KMS-11 (cell line): ENCODE measurements around the gene EARS2.

Experiments used
- H2AFZ ChIP-seq: fragments of 200-600 bp; sonication (generic); 2 replicates; pipeline ENCODE4 v1.6.1; 2016; ENCODE audit warnings: antibody characterized with exemption, mixed run types, low read depth
- H3K27ac ChIP-seq: fragments of 200-600 bp; sonication (generic); 2 replicates; pipeline ENCODE4 v1.6.1; 2016; ENCODE audit warnings: mild to moderate bottlenecking, mixed run types
- H3K27me3 ChIP-seq: fragments of 200-600 bp; sonication (generic); 2 replicates; pipeline ENCODE4 v1.6.1; 2017; ENCODE audit warnings: mild to moderate bottlenecking, low read depth, mixed run types, moderate library complexity; ENCODE audit not compliant: insufficient read depth
- H3K36me3 ChIP-seq: fragments of 200-600 bp; sonication (generic); 2 replicates; pipeline ENCODE4 v1.6.1; 2017; ENCODE audit warnings: mild to moderate bottlenecking, mixed run types; ENCODE audit not compliant: insufficient read depth
- H3K4me1 ChIP-seq: fragments of 200-600 bp; sonication (generic); 2 replicates; pipeline ENCODE4 v1.6.1; 2016; ENCODE audit warnings: mild to moderate bottlenecking, low read depth, mixed run types; ENCODE audit not compliant: poor library complexity, severe bottlenecking
- H3K4me2 ChIP-seq: fragments of 200-600 bp; sonication (generic); 2 replicates; pipeline ENCODE4 v1.7.0; 2016; ENCODE audit warnings: mild to moderate bottlenecking, mixed run types
- H3K4me3 ChIP-seq: fragments of 200-600 bp; sonication (generic); IDR thresholded peaks from 2 replicates; pipeline ENCODE4 v1.6.1; 2017; ENCODE audit warnings: low read depth, low read length, mixed read lengths; ENCODE audit not compliant: insufficient read depth
- H3K79me2 ChIP-seq: fragments of 200-600 bp; sonication (generic); 2 replicates; pipeline ENCODE4 v1.6.1; 2016; ENCODE audit warnings: low read depth, mixed run types; ENCODE audit not compliant: insufficient read depth
- H3K9ac ChIP-seq: fragments of 200-600 bp; sonication (generic); 2 replicates; pipeline ENCODE4 v1.6.1; 2016; ENCODE audit warnings: mild to moderate bottlenecking, mixed run types
- H4K20me1 ChIP-seq: fragments of 200-600 bp; sonication (generic); 2 replicates; pipeline ENCODE4 v1.6.1; 2016; ENCODE audit warnings: mild to moderate bottlenecking, mixed run types; ENCODE audit not compliant: insufficient read depth
- TF ChIP-seq, protein P1 (sequence below): fragments of 200-600 bp; sonication (generic); conservative IDR thresholded peaks from 2 replicates; pipeline ENCODE4 v1.6.1; 2017; ENCODE audit warnings: low read depth, mild to moderate bottlenecking, antibody characterized with exemption, low read length, moderate library complexity, mixed read lengths

Gene EARS2

DNA sequence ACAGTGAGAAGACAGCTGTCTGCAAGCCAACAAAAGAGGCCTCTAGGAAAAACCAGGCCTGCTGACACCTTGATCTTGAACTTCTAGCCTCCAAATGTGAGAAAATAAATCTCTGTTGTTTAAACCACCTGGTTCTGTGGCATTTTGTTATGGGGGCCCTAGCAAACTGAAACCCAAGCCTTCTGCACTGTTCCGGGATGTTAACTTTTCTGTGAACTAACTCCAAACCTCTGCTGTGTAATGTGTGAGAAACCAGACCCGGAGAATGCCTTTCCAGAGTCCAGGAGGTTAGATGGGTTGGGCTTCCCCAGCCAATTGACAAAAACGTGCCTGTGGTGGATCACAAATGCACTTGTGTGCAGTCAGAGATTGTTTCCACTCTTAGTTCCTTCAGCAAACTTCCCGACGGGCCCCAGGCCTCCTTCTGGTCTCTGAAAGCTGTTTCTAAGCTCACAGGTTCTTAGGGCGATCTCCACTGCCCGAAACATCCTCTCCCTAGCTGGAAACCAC, 33.2 kb downstream of the EARS2 start:
- no peak overlapping the region for H3K4me3 ChIP-seq
- no peaks in the 10 kb centered on the region; the same call in 1 of the 2 replicates for H3K79me2 ChIP-seq
- no peaks in the 10 kb centered on the region for H3K27me3 ChIP-seq
- TF ChIP-seq, protein P1, sequence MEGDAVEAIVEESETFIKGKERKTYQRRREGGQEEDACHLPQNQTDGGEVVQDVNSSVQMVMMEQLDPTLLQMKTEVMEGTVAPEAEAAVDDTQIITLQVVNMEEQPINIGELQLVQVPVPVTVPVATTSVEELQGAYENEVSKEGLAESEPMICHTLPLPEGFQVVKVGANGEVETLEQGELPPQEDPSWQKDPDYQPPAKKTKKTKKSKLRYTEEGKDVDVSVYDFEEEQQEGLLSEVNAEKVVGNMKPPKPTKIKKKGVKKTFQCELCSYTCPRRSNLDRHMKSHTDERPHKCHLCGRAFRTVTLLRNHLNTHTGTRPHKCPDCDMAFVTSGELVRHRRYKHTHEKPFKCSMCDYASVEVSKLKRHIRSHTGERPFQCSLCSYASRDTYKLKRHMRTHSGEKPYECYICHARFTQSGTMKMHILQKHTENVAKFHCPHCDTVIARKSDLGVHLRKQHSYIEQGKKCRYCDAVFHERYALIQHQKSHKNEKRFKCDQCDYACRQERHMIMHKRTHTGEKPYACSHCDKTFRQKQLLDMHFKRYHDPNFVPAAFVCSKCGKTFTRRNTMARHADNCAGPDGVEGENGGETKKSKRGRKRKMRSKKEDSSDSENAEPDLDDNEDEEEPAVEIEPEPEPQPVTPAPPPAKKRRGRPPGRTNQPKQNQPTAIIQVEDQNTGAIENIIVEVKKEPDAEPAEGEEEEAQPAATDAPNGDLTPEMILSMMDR, result no peak
- H3K4me1 ChIP-seq, result peaks cover 6% of the 10 kb centered on the region
- no peak overlapping the region for H3K27ac ChIP-seq
- no peak overlapping the region for H3K4me2 ChIP-seq
- no peaks in the 10 kb centered on the region for H4K20me1 ChIP-seq
- H3K36me3 ChIP-seq, result peaks cover 4% of the 10 kb centered on the region; the same call in 1 of the 2 replicates
- H3K9ac ChIP-seq, result no peak overlapping the region
- H2AFZ ChIP-seq, result no peak overlapping the region

DNA sequence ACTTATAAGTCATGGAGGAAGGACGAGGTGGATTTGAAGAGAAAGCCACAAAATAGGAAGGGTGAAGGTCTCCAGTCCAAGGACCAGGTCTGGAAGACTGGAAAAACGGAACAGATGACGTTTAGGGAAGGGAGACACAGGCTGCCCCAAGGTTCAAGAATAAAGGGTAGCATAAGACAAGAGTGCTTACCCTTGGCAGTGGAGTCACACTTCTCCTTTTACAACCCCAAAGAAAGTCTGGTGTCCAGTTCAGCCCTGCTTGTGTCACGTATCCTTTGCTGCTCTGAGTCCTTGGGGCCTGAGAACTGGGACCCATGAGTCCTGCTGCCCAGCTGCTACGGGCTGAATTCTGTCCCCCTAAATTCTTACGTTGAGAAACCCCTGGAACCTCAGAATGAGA, 33.8 kb downstream of the EARS2 start:
- Histone ChIP-seq H3K4me1 (peaks cover 12% of the 10 kb centered on the region), H2AFZ (no peak overlapping the region), H4K20me1 (no peaks in the 10 kb centered on the region), H3K9ac (no peak overlapping the region), H3K27me3 (no peaks in the 10 kb centered on the region), H3K4me2 (no peak overlapping the region), H3K4me3 (no peak overlapping the region), H3K27ac (no peak overlapping the region), H3K79me2 (no peaks in the 10 kb centered on the region; the same call in 1 of the 2 replicates), H3K36me3 (peaks cover 4% of the 10 kb centered on the region)
- TF ChIP-seq, protein P1, result no peak

DNA sequence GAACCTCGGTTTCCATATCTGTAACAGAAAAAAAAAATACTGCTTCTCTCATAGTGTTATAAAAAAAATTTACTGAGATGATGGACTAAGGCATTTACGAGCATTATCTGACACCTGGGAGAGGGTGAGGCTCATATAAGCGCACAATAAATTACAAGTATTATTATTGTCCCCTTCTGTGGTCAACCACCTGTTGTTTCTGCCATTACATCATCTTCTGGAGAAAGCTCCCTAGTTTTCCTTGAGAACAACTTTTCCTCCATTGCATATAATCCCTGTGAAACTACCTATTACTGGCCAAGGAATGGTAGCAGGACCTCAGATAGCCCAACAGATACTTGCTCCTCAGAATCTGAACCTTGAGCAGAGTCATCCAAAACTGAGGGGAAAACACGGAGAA, 35.2 kb downstream of the EARS2 start:
- peaks cover 16% of the 10 kb centered on the region for H3K4me1 ChIP-seq
- no peak overlapping the region for H3K9ac ChIP-seq
- no peaks in the 10 kb centered on the region for H3K27me3 ChIP-seq
- no peak overlapping the region for H3K4me3 ChIP-seq
- no peak overlapping the region for H3K27ac ChIP-seq
- no peak overlapping the region for H2AFZ ChIP-seq
- no peaks in the 10 kb centered on the region; the same call in 1 of the 2 replicates for H3K79me2 ChIP-seq
- TF ChIP-seq, protein P1, result no peak
- H3K4me2 ChIP-seq, result no peak overlapping the region
- no peaks in the 10 kb centered on the region for H4K20me1 ChIP-seq
- no peaks in the 10 kb centered on the region; the same call in none of the 2 replicates for H3K36me3 ChIP-seq

DNA sequence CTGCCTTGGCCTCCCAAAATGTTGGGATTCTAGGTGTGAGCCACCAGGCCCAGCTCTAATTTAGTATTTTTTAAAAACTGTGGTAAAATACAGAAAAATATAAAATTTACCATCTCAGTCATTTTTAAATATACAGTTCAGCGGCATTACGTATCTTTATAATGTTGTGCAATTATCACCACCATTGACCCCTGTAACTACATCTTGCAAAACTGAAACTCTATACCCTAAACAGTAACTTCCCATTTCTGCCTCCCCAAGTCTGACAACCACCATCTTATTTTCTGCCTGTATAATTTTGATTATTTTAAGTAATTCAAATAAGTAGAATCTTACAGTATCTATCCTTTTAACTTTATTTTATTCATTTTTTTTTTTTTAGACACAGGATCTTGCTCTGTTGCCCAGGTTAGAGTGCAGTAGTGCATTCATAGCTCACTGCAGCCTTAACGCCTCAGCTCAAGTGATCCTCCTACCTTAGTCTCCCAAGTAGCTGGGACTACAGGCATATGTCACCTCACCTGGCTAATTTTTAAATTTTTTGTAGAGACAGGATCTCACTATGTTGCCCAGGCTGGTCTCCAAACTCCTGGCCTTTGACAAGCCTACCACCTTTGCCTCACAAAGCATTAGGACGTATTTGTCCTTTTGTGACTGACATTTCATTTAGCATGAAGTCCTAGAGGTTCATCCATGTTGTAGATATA, 36.0 kb downstream of the EARS2 start:
- TF ChIP-seq, protein P1, result no peak
- H3K4me1 ChIP-seq, result peaks cover 24% of the 10 kb centered on the region

More for the DNA sequence above, 36.0 kb downstream of the EARS2 start:
- no peak overlapping the region for H3K27ac ChIP-seq
- no peak overlapping the region for H3K9ac ChIP-seq
- H2AFZ ChIP-seq, result no peak overlapping the region
- H4K20me1 ChIP-seq, result no peaks in the 10 kb centered on the region
- no peaks in the 10 kb centered on the region for H3K79me2 ChIP-seq
- no peak overlapping the region for H3K4me3 ChIP-seq
- H3K27me3 ChIP-seq, result no peaks in the 10 kb centered on the region
- no peaks in the 10 kb centered on the region; the same call in none of the 2 replicates for H3K36me3 ChIP-seq
- H3K4me2 ChIP-seq, result no peak overlapping the region
